GM12878 (cell line): ENCODE results near the gene OR52A1.

Experiments
- EP300 ChIP-seq, 2 experiments: fragments of 150-350 bp in 1 of 2; IDR thresholded peaks; 2 replicates each; pipeline ENCODE4 v1.6.1; 2011 to 2012; ENCODE audit warnings: low read depth in 2 of 2, low read length in 2 of 2, borderline replicate concordance in 1 of 2, improper control_type of control experiment in 1 of 2, inconsistent platforms in 1 of 2; ENCODE audit not compliant: control insufficient read depth in 1 of 2
- NR2C1 ChIP-seq: fragments of 450-650 bp; IDR thresholded peaks from 2 replicates; pipeline ENCODE4 v1.6.1; 2017; ENCODE audit warnings: antibody characterized with exemption, mild to moderate bottlenecking, moderate library complexity
- POLR2AphosphoS5 ChIP-seq: IDR thresholded peaks from 2 replicates; pipeline ENCODE4 v1.6.1; 2011; ENCODE audit warnings: mild to moderate bottlenecking, low read length, inconsistent platforms
- SIN3A ChIP-seq: IDR thresholded peaks from 2 replicates; pipeline ENCODE4 v1.6.1; 2012; ENCODE audit warnings: low read depth, low read length, improper control_type of control experiment
- SIX5 ChIP-seq: IDR thresholded peaks from 2 replicates; pipeline ENCODE4 v1.6.1; 2011; ENCODE audit warnings: mild to moderate bottlenecking, low read depth, low read length, moderate library complexity; ENCODE audit not compliant: severe bottlenecking
- SP1 ChIP-seq: IDR thresholded peaks from one replicate; pipeline ENCODE4 v1.6.1; 2011; ENCODE audit warnings: low read depth, low read length
- TBL1XR1 ChIP-seq: IDR thresholded peaks from 2 replicates; pipeline ENCODE4 v1.6.1; 2012; ENCODE audit warnings: low read depth, low read length, improper control_type of control experiment
- ZNF274 ChIP-seq: IDR thresholded peaks from one replicate; pipeline ENCODE4 v1.8.0; 2011; ENCODE audit not compliant: insufficient read length, insufficient read depth
- TF ChIP-seq, protein P1 (sequence below), 3 experiments: IDR thresholded peaks in 2 of 3; conservative IDR thresholded peaks in 1 of 3; 2 replicates each; pipeline ENCODE4 v1.5.1; 2011; ENCODE audit warnings: low read depth in 3 of 3, low read length in 3 of 3, mild to moderate bottlenecking in 3 of 3, control low read depth in 2 of 3, moderate library complexity in 2 of 3, inconsistent platforms in 1 of 3, mixed read lengths in 1 of 3; ENCODE audit not compliant: control insufficient read depth in 2 of 3, insufficient read depth in 1 of 3; ENCODE audit errors: extremely low read depth in 1 of 3
- TF ChIP-seq, protein P2 (sequence below): IDR thresholded peaks from 2 replicates; pipeline ENCODE4 v1.6.1; 2012; ENCODE audit warnings: low read depth, low read length, improper control_type of control experiment

DNA sequence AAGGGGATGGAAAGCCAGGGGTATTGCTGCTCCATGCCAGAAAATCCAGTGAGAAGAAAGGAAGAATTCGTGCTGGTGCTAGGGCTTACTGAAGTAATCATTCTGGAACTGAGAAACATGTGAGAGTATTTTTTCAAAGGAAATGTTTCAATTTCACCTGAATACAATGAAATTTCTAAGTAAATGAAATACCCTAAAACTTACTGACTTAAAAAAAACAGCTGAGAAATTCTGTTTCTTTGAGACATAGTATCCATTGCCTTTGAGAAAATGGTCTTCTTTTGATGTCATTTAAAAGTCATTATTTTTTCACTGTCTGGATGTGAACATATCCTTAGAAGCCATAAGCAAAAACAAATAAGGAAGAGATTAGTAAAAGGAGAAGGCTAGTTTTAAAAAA lies 46.0 kb upstream of the OR52A1 start, which contains the start of gene OR51V1:
- TF ChIP-seq, protein P1, sequence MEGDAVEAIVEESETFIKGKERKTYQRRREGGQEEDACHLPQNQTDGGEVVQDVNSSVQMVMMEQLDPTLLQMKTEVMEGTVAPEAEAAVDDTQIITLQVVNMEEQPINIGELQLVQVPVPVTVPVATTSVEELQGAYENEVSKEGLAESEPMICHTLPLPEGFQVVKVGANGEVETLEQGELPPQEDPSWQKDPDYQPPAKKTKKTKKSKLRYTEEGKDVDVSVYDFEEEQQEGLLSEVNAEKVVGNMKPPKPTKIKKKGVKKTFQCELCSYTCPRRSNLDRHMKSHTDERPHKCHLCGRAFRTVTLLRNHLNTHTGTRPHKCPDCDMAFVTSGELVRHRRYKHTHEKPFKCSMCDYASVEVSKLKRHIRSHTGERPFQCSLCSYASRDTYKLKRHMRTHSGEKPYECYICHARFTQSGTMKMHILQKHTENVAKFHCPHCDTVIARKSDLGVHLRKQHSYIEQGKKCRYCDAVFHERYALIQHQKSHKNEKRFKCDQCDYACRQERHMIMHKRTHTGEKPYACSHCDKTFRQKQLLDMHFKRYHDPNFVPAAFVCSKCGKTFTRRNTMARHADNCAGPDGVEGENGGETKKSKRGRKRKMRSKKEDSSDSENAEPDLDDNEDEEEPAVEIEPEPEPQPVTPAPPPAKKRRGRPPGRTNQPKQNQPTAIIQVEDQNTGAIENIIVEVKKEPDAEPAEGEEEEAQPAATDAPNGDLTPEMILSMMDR (IDR thresholded peaks at IDR 0.05 in 2 of 3, conservative IDR thresholded peaks at IDR 0.05 in 1 of 3; ENCODE audit: control insufficient read depth in 2 of 3, extremely low read depth in 1 of 3, insufficient read depth in 1 of 3, low read depth in 3 of 3, low read length in 3 of 3) = no peak
- TF ChIP-seq POLR2AphosphoS5 (no peak), EP300 (IDR thresholded peaks at IDR 0.05; ENCODE audit: borderline replicate concordance in 1 of 2, control insufficient read depth in 1 of 2, low read depth in 2 of 2, low read length in 2 of 2) (no peak), SIX5 (no peak), ZNF274 (no peak), NR2C1 (no peak), SIN3A (no peak), TBL1XR1 (no peak), SP1 (no peak)
- TF ChIP-seq, protein P2, sequence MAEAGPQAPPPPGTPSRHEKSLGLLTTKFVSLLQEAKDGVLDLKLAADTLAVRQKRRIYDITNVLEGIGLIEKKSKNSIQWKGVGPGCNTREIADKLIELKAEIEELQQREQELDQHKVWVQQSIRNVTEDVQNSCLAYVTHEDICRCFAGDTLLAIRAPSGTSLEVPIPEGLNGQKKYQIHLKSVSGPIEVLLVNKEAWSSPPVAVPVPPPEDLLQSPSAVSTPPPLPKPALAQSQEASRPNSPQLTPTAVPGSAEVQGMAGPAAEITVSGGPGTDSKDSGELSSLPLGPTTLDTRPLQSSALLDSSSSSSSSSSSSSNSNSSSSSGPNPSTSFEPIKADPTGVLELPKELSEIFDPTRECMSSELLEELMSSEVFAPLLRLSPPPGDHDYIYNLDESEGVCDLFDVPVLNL = no peak
